Measurements from ENCODE around the gene PLA2G2E.

The PLA2G2E gene

DNA sequence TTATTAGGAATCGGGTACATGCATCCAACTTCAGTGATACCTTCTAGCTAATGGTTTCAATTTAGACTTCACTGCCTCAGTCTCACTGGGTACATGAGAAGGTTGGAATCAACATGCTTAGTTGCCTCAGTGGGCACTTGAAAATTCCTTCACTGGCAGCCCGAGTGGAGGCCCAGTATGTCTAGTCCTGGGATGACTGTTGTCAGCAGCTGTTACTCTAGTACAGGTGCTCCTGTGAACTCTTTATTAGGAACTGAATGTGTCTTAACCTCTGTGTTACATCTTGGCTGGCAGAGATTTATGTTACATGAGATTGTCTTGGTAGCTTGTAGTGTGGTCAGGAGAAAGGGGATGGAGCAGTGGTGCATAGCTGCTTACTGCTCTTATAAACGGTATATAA, 13.4 kb downstream of the PLA2G2E start:
- H3K27ac ChIP-seq (ENCODE audit: low read depth, low read length), result no peak overlapping the region
- H3K4me3 ChIP-seq (ENCODE audit: low read depth, low read length), result no peak overlapping the region
- H3K27me3 ChIP-seq (ENCODE audit: insufficient read depth, low read length), result no peaks in the 10 kb centered on the region
- H3K4me1 ChIP-seq (ENCODE audit: control insufficient read depth, insufficient read depth, low read length, unreplicated experiment), result no peaks in the 10 kb centered on the region
- peaks cover 34% of the 10 kb centered on the region; the same call in 1 of the 2 replicates for H3K36me3 ChIP-seq (ENCODE audit: insufficient read depth, low read length)
- H2AFZ ChIP-seq (ENCODE audit: low read length, unreplicated experiment), result no peak overlapping the region
- H3K79me2 ChIP-seq (ENCODE audit: control insufficient read depth, insufficient read depth, low read length, unreplicated experiment), result no peaks in the 10 kb centered on the region

DNA sequence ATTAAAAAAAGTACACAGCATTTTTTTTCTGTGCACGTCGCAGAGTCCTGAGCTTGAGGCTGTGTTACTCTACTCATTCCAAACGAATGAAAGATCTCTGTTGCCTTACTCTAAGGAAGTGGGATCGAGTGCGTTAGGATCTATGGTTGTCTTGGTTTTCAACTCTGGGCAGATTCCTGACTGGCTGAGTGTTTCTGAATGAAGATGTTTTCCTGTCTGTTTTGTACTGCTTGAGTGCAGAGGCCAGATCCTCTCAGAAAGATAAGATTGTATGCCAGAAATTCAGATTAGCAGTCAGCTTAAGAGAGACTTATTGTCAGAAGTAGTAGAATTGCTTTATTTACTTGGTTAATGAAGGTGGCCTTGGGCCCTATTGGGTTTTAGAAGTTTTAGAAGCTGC, 14.0 kb downstream of the PLA2G2E start:
- peaks cover 40% of the 10 kb centered on the region for H3K36me3 ChIP-seq (ENCODE audit: insufficient read depth, low read length)

DNA sequence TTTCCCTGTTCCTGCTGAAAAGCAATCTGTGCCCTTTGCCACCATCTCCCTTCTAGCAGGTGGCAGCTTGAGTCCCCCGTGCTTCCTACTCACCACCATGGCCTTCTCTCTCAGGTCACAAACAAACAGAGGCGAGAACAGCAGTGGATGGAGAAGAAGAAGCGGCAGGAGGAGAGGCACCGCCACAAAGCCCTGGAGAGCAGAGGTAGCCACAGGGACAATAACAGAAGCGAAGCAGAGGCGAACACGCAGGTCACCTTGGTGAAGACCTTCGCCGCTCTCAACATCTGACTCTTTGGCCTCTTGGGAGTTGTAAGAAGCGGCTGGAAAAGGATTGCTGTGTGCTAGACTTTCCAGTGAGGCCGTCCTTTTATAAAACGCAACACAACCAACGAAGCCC, 16.0 kb downstream of the PLA2G2E start:
- H3K36me3 ChIP-seq (ENCODE audit: insufficient read depth, low read length), result peaks cover 43% of the 10 kb centered on the region

More for the DNA sequence above, 14.0 kb downstream of the PLA2G2E start:
- Histone ChIP-seq H3K4me3 (ENCODE audit: low read depth, low read length) (no peak overlapping the region), H3K27me3 (ENCODE audit: insufficient read depth, low read length) (no peaks in the 10 kb centered on the region), H3K79me2 (ENCODE audit: control insufficient read depth, insufficient read depth, low read length, unreplicated experiment) (no peaks in the 10 kb centered on the region), H3K4me1 (ENCODE audit: control insufficient read depth, insufficient read depth, low read length, unreplicated experiment) (no peaks in the 10 kb centered on the region), H3K27ac (ENCODE audit: low read depth, low read length) (no peak overlapping the region), H2AFZ (ENCODE audit: low read length, unreplicated experiment) (no peak overlapping the region)

DNA sequence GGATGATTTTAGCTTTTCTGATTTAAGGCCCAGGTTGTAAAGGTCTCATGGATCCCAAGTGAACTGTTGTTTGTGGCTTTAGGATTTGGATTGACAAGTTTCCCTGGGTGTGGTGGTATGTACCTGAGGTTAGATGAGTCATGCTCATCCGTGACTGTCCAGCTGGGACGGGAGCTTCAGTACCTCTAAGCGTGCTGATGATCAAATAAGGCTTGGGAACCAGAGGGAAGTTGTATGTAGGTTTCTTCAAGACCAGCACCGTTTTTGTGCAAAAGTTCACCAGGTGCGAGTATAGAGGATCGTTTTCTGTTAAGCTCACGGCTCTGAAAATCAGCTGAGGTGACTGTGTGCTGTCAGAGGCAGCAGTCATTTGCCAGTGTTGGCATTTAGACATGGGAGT, 19.8 kb downstream of the PLA2G2E start:
- H3K27me3 ChIP-seq (ENCODE audit: insufficient read depth, low read length), result no peaks in the 10 kb centered on the region
- H2AFZ ChIP-seq (ENCODE audit: low read length, unreplicated experiment), result no peak overlapping the region
- H3K4me3 ChIP-seq (ENCODE audit: low read depth, low read length), result no peak overlapping the region
- H3K79me2 ChIP-seq (ENCODE audit: control insufficient read depth, insufficient read depth, low read length, unreplicated experiment), result no peaks in the 10 kb centered on the region
- H3K27ac ChIP-seq (ENCODE audit: low read depth, low read length), result no peak overlapping the region
- peaks cover 53% of the 10 kb centered on the region for H3K36me3 ChIP-seq (ENCODE audit: insufficient read depth, low read length)
- H3K4me1 ChIP-seq (ENCODE audit: control insufficient read depth, insufficient read depth, low read length, unreplicated experiment), result no peaks in the 10 kb centered on the region

More for the DNA sequence above, 16.0 kb downstream of the PLA2G2E start:
- Histone ChIP-seq H3K27me3 (ENCODE audit: insufficient read depth, low read length) (no peaks in the 10 kb centered on the region), H3K27ac (ENCODE audit: low read depth, low read length) (no peak overlapping the region), H3K4me1 (ENCODE audit: control insufficient read depth, insufficient read depth, low read length, unreplicated experiment) (no peaks in the 10 kb centered on the region), H3K79me2 (ENCODE audit: control insufficient read depth, insufficient read depth, low read length, unreplicated experiment) (no peaks in the 10 kb centered on the region), H2AFZ (ENCODE audit: low read length, unreplicated experiment) (no peak overlapping the region), H3K4me3 (ENCODE audit: low read depth, low read length) (no peak overlapping the region)

DNA sequence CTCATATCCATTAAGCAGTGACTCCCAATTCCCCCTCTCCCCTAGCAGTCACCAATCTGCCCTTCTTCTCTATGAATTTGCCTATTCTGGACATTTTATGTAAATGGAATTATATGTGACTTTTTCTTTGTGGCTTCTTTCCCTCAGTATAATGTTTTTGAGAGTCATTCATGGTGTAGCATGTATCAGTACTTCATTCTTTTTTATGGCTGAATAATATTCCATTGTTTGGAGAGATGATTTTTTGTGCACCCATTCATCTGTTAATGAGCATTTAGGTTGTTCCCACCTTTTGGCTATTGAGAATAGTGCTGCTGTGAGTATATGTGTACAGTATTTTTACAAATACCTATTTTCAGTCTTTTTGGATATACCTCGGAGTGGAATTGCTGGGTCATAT, 21.8 kb downstream of the PLA2G2E start:
- Histone ChIP-seq H3K4me3 (ENCODE audit: low read depth, low read length) (no peak overlapping the region), H2AFZ (ENCODE audit: low read length, unreplicated experiment) (no peak overlapping the region), H3K27me3 (ENCODE audit: insufficient read depth, low read length) (no peaks in the 10 kb centered on the region), H3K27ac (ENCODE audit: low read depth, low read length) (no peak overlapping the region), H3K4me1 (ENCODE audit: control insufficient read depth, insufficient read depth, low read length, unreplicated experiment) (no peaks in the 10 kb centered on the region), H3K79me2 (ENCODE audit: control insufficient read depth, insufficient read depth, low read length, unreplicated experiment) (no peaks in the 10 kb centered on the region), H3K36me3 (ENCODE audit: insufficient read depth, low read length) (peaks cover 48% of the 10 kb centered on the region)

DNA sequence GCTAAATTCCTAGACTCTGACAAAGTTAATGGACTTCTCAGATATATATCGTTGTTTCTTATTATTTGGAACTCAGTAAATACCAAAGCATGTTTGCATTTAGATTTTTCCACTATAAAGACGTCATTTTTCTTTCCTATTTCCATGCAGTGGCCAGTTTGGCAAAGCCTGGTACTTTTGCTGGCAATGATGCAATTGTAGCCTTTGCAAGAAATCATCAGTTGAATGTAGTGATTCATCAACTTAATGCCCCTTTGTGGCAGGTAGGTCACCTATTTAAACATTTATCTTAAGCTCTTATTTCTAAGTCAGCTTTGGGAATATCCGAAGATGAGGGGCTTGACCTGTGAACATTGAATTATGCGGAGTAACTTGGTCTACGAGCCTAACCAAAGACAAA, 29.2 kb downstream of the PLA2G2E start:
- Histone ChIP-seq H3K4me3 (ENCODE audit: low read depth, low read length) (no peak overlapping the region), H3K27ac (ENCODE audit: low read depth, low read length) (no peak overlapping the region), H3K36me3 (ENCODE audit: insufficient read depth, low read length) (peaks cover 44% of the 10 kb centered on the region), H3K4me1 (ENCODE audit: control insufficient read depth, insufficient read depth, low read length, unreplicated experiment) (no peaks in the 10 kb centered on the region), H3K27me3 (ENCODE audit: insufficient read depth, low read length) (no peaks in the 10 kb centered on the region), H2AFZ (ENCODE audit: low read length, unreplicated experiment) (no peak overlapping the region), H3K79me2 (ENCODE audit: control insufficient read depth, insufficient read depth, low read length, unreplicated experiment) (peaks cover 29% of the 10 kb centered on the region)

DNA sequence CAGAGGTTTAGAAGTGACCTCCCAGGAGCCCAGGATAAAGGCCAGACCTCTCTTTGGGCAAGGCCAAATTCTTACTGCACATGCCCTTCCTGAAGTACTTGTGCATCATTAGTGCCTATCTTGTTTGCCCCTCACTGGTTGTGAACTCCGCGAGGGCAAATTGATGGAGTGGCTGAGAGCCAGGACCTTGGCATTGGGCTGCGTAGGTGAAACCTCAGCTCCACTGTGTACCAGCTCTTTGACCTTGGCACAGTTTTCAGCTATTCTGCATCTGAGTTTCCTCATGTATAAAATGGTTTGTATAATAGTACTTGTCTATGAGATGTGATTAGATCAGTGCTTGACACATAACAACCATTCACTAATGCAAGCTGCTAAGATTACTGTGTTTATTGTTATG, 29.7 kb downstream of the PLA2G2E start:
- H3K4me3 ChIP-seq (ENCODE audit: low read depth, low read length), result no peak overlapping the region
- H3K27ac ChIP-seq (ENCODE audit: low read depth, low read length), result no peak overlapping the region
- peaks cover 34% of the 10 kb centered on the region for H3K79me2 ChIP-seq (ENCODE audit: control insufficient read depth, insufficient read depth, low read length, unreplicated experiment)
- no peaks in the 10 kb centered on the region for H3K27me3 ChIP-seq (ENCODE audit: insufficient read depth, low read length)
- no peaks in the 10 kb centered on the region for H3K4me1 ChIP-seq (ENCODE audit: control insufficient read depth, insufficient read depth, low read length, unreplicated experiment)
- peaks cover 38% of the 10 kb centered on the region for H3K36me3 ChIP-seq (ENCODE audit: insufficient read depth, low read length)
- H2AFZ ChIP-seq (ENCODE audit: low read length, unreplicated experiment), result no peak overlapping the region

DNA sequence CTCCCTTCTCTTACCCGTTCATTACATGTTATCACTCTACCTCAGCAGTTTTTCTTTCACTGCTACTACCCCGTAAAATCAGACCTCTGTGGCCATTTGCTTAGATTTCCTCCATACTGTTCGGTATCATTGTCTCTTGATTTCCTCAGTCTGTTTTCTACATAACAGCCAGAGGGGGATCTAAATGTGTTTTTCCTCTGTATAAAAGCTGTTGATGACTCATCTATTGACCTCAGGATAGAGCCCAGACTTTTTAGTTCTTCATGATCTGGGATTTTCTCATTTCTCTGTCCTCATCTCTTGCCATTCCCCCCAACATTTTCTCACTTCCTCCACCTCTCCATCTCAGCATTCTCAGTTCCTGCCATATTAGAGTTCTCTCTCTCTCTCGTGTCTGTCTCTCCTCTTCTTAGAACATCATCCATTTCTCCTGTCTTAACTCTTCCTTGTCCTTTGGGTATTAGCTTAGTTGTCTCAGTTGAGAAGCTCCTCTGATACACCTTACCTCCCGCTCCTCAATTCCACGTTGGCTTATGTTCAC, 30.7 kb downstream of the PLA2G2E start:
- Histone ChIP-seq H2AFZ (ENCODE audit: low read length, unreplicated experiment) (no peak overlapping the region), H3K27ac (ENCODE audit: low read depth, low read length) (no peak overlapping the region), H3K36me3 (ENCODE audit: insufficient read depth, low read length) (peaks cover 41% of the 10 kb centered on the region), H3K4me1 (ENCODE audit: control insufficient read depth, insufficient read depth, low read length, unreplicated experiment) (peaks cover 4% of the 10 kb centered on the region), H3K27me3 (ENCODE audit: insufficient read depth, low read length) (no peaks in the 10 kb centered on the region), H3K79me2 (ENCODE audit: control insufficient read depth, insufficient read depth, low read length, unreplicated experiment) (peaks cover 43% of the 10 kb centered on the region), H3K4me3 (ENCODE audit: low read depth, low read length) (no peak overlapping the region)

DNA sequence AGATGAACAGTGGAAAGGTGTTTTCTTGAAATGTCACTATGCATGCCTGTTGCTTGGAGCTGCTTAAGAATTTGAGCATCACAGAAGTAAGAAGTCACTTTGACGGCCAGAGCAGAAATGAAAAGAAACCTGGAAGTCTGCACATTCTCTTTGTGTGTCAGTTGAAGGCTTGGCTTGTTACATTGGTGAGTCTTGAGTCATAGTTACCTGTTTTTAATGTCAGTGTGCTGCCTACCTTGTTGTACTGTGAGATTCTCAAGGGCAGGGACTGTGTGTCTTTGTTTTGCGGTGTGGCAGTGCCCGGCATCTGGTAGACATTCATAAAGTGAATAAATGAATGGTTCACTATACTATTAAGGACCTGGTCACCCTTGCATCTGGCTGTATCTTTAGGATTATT, 31.3 kb downstream of the PLA2G2E start:
- Histone ChIP-seq H3K79me2 (ENCODE audit: control insufficient read depth, insufficient read depth, low read length, unreplicated experiment) (peaks cover 49% of the 10 kb centered on the region), H3K4me3 (ENCODE audit: low read depth, low read length) (no peak overlapping the region), H2AFZ (ENCODE audit: low read length, unreplicated experiment) (no peak overlapping the region), H3K27ac (ENCODE audit: low read depth, low read length) (no peak overlapping the region), H3K4me1 (ENCODE audit: control insufficient read depth, insufficient read depth, low read length, unreplicated experiment) (peaks cover 4% of the 10 kb centered on the region), H3K36me3 (ENCODE audit: insufficient read depth, low read length) (peaks cover 39% of the 10 kb centered on the region), H3K27me3 (ENCODE audit: insufficient read depth, low read length) (no peaks in the 10 kb centered on the region)

DNA sequence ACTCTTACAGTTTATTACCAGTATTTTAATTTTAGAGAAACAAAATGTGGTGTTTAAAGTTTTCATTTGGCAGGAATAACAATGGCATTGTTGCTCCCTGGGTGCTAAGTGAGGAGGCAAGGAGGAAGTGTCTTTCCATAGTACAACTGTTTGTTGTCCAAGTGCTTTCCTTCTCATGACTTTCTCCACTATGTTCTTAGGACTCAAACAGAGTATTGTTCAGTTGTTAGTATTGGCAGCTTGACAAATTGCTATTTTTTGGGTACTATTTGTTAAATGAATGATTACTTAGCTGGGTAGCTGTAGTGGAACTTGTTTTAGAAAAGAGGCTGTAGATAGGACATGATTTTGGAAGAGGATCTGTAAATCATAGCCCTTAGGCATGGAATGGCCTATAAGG, 33.8 kb downstream of the PLA2G2E start:
- H3K27ac ChIP-seq (ENCODE audit: low read depth, low read length), result no peak overlapping the region
- H3K36me3 ChIP-seq (ENCODE audit: insufficient read depth, low read length), result peaks cover 29% of the 10 kb centered on the region
- peaks cover 69% of the 10 kb centered on the region for H3K79me2 ChIP-seq (ENCODE audit: control insufficient read depth, insufficient read depth, low read length, unreplicated experiment)
- H2AFZ ChIP-seq (ENCODE audit: low read length, unreplicated experiment), result no peak overlapping the region
- no peak overlapping the region for H3K4me3 ChIP-seq (ENCODE audit: low read depth, low read length)
- peaks cover 11% of the 10 kb centered on the region for H3K4me1 ChIP-seq (ENCODE audit: control insufficient read depth, insufficient read depth, low read length, unreplicated experiment)
- H3K27me3 ChIP-seq (ENCODE audit: insufficient read depth, low read length), result no peaks in the 10 kb centered on the region

DNA sequence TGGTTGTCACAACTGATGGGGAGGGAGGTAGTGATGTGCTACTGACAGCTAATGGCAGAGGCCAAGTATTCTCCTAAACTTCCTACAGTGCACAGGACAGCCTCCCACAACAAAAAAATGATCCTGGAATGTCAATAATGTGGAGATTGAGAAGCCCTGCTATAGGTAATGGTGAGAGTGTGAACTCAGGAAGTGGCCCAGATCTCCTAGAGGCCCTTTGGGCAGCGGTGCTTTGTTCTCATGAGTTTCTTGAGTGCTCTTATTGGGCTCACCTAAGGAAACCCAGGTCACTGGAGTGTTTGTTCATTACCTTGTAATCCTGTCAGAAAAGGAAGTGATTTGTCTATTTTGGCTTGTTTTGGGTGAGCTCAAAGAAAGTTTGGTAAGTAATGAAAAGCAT, 35.3 kb downstream of the PLA2G2E start:
- no peak overlapping the region for H3K4me3 ChIP-seq (ENCODE audit: low read depth, low read length)
- H3K79me2 ChIP-seq (ENCODE audit: control insufficient read depth, insufficient read depth, low read length, unreplicated experiment), result peaks cover 78% of the 10 kb centered on the region
- H3K27me3 ChIP-seq (ENCODE audit: insufficient read depth, low read length), result no peaks in the 10 kb centered on the region
- no peak overlapping the region for H3K27ac ChIP-seq (ENCODE audit: low read depth, low read length)
- no peak overlapping the region for H2AFZ ChIP-seq (ENCODE audit: low read length, unreplicated experiment)
- peaks cover 24% of the 10 kb centered on the region for H3K4me1 ChIP-seq (ENCODE audit: control insufficient read depth, insufficient read depth, low read length, unreplicated experiment)
- H3K36me3 ChIP-seq (ENCODE audit: insufficient read depth, low read length), result peaks cover 31% of the 10 kb centered on the region
